Panc1 (cell line): ENCODE data around the gene CXCR1.
A peak's percentile ranks its signal among the peaks of the same experiment; 100 is the strongest.

Experiments
- POLR2AphosphoS5 ChIP-seq: IDR thresholded peaks from 2 replicates; pipeline ENCODE4 v1.6.1; 2012; ENCODE audit warnings: mild to moderate bottlenecking, low read depth, low read length, moderate library complexity
- REST ChIP-seq, 2 experiments: IDR thresholded peaks; 2 replicates each; pipeline ENCODE4 v1.6.1; 2011 to 2012; ENCODE audit warnings: low read depth in 2 of 2, control low read depth in 1 of 2, low read length in 1 of 2, mild to moderate bottlenecking in 1 of 2, moderate library complexity in 1 of 2; ENCODE audit not compliant: insufficient read depth in 1 of 2
- SIN3A ChIP-seq: IDR thresholded peaks from 2 replicates; pipeline ENCODE4 v1.6.1; 2012; ENCODE audit warnings: low read depth, mild to moderate bottlenecking, low read length, moderate library complexity, borderline replicate concordance; ENCODE audit not compliant: insufficient read depth
- TCF7L2 ChIP-seq: IDR thresholded peaks from 2 replicates; pipeline ENCODE4 v1.6.1; 2011; ENCODE audit warnings: mild to moderate bottlenecking, low read depth, low read length, inconsistent platforms
- TF ChIP-seq, protein P1 (sequence below): fragments of 450-650 bp; IDR thresholded peaks from 2 replicates; pipeline ENCODE4 v1.5.1; 2017; ENCODE audit warnings: mild to moderate bottlenecking

DNA sequence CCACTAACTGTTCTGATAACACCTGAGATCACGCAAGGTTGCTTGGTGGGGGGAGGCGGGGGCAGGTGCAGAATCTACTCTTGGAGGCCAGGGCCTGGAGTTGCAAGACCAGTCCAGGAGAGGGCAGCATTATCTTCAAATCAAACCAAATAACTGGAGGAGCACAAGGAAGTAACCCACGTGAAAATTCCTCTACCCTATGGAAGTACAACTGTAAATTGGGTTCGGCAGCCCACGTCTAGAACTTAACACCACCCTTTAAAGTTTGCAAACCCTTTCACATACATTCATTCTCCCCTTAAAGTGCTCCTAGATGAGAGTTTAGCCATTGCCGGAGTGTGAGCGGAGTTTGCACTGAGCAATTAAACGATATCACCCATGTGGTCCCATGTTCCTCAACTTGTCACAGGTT is 19.6 kb upstream of the CXCR1 start:
- TF ChIP-seq, protein P1, sequence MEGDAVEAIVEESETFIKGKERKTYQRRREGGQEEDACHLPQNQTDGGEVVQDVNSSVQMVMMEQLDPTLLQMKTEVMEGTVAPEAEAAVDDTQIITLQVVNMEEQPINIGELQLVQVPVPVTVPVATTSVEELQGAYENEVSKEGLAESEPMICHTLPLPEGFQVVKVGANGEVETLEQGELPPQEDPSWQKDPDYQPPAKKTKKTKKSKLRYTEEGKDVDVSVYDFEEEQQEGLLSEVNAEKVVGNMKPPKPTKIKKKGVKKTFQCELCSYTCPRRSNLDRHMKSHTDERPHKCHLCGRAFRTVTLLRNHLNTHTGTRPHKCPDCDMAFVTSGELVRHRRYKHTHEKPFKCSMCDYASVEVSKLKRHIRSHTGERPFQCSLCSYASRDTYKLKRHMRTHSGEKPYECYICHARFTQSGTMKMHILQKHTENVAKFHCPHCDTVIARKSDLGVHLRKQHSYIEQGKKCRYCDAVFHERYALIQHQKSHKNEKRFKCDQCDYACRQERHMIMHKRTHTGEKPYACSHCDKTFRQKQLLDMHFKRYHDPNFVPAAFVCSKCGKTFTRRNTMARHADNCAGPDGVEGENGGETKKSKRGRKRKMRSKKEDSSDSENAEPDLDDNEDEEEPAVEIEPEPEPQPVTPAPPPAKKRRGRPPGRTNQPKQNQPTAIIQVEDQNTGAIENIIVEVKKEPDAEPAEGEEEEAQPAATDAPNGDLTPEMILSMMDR, result peak; percentile 89
- TF ChIP-seq POLR2AphosphoS5 (no peak), TCF7L2 (no peak), REST (IDR thresholded peaks at IDR 0.05; ENCODE audit: insufficient read depth in 1 of 2, low read depth in 2 of 2, low read length in 1 of 2) (no peak), SIN3A (no peak)
